Astrocyte of the hippocampus (primary cell): Measurements from ENCODE around the gene AGO4.

Experiments used
- DNase-seq: peaks from one replicate; pipeline ENCODE4 v3.0.0; 2011; ENCODE audit warnings: low read depth, low spot score

Gene AGO4

GRCh38 chr1:35894183-35894582, 86.4 kb downstream of the AGO4 start:
- DNase-seq = peak; percentile 38

GRCh38 chr1:35894656-35895055, 86.8 kb downstream of the AGO4 start:
- DNase-seq = no peak

GRCh38 chr1:35899941-35900340, 92.1 kb downstream of the AGO4 start:
- DNase-seq = no peak

GRCh38 chr1:35901235-35901634, 93.4 kb downstream of the AGO4 start:
- no peak for DNase-seq

- no peak for DNase-seq
These were observed 94.9 kb downstream of the AGO4 start for GRCh38 chr1:35902671-35903070.
